Tibial nerve (tissue), 4 donors: ENCODE data around the gene ZMYM1.

Experiments used
- EP300 ChIP-seq, 2 donors: sonication (generic); formaldehyde crosslinking; IDR thresholded peaks; one replicate each; pipeline ENCODE4 v1.6.1; 2017; ENCODE audit warnings: antibody characterized with exemption in 2 of 2, mild to moderate bottlenecking in 1 of 2
- POLR2A ChIP-seq, 2 donors: fragments of 450-650 bp; IDR thresholded peaks; one replicate each; pipeline ENCODE4 v1.6.1; 2017; ENCODE audit warnings: antibody characterized with exemption in 2 of 2, mild to moderate bottlenecking in 2 of 2, moderate library complexity in 2 of 2
- TF ChIP-seq, protein P1 (sequence below), 5 experiments: fragments of 200-600 bp in 3 of 5; fragments of 450-650 bp in 2 of 5; sonication (generic) in 3 of 5; IDR thresholded peaks; one replicate each; pipeline ENCODE4 v1.5.1; 2016 to 2019; ENCODE audit warnings: antibody characterized with exemption in 5 of 5, mild to moderate bottlenecking in 3 of 5, moderate library complexity in 2 of 5

DNA sequence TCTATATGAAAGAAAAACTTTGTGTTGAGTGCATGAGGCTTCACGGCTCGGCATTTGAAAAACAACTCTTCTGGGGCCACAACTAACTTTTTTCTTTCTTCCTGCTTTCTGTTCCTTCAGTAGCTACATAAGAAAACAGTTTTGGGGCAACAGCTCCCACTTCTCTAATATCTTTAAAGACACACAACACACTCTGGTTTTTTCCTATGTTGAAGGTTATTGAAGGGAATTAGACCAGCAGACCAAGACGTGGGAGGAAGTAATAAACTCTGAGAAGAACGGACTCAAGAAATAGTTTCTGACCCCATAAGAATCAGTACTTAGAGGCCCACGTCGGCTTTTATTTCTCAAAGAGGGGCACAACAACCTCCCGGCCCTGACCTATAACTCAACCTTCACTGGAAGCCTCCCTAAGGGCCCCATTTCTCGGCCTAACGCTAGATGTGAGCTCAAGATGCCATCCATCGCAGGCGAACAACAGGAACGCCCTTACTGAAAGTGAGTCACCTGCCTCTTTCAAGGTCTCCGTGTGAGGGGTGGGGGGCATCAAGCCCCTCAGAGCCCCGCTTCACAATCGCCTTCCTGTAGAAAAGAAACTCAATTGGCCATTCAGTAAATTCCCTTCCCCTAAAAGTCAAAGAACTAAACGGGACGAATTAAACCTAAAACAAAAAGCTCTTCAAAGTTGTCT lies 48.3 kb upstream of the ZMYM1 start:
- TF ChIP-seq, protein P1, sequence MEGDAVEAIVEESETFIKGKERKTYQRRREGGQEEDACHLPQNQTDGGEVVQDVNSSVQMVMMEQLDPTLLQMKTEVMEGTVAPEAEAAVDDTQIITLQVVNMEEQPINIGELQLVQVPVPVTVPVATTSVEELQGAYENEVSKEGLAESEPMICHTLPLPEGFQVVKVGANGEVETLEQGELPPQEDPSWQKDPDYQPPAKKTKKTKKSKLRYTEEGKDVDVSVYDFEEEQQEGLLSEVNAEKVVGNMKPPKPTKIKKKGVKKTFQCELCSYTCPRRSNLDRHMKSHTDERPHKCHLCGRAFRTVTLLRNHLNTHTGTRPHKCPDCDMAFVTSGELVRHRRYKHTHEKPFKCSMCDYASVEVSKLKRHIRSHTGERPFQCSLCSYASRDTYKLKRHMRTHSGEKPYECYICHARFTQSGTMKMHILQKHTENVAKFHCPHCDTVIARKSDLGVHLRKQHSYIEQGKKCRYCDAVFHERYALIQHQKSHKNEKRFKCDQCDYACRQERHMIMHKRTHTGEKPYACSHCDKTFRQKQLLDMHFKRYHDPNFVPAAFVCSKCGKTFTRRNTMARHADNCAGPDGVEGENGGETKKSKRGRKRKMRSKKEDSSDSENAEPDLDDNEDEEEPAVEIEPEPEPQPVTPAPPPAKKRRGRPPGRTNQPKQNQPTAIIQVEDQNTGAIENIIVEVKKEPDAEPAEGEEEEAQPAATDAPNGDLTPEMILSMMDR (IDR thresholded peaks at IDR 0.05), result no peak
- TF ChIP-seq EP300 (IDR thresholded peaks at IDR 0.05) (no peak), POLR2A (IDR thresholded peaks at IDR 0.05) (no peak)
